Measurements from ENCODE around the gene VAT1L.

Gene VAT1L

DNA sequence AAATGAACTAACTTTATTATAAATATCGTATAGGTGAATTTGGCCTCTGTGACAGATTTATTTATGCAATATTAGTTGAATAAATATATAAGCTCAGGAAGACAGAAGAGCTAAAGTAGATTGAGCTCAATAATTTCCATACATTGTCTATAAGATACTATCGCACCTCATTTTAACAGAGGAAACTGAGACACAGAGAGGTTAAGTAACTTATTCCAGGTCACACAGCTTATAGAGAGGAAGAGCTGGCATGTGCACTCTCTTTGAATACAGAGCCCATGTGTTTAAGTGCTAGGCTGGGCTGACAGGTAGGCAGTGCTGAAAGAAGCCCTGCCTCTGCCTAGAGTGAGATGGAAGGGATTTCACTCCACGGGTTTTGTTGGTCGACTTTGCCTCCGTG is 48.4 kb downstream of the VAT1L start:
- DNase-seq, result no peak

DNA sequence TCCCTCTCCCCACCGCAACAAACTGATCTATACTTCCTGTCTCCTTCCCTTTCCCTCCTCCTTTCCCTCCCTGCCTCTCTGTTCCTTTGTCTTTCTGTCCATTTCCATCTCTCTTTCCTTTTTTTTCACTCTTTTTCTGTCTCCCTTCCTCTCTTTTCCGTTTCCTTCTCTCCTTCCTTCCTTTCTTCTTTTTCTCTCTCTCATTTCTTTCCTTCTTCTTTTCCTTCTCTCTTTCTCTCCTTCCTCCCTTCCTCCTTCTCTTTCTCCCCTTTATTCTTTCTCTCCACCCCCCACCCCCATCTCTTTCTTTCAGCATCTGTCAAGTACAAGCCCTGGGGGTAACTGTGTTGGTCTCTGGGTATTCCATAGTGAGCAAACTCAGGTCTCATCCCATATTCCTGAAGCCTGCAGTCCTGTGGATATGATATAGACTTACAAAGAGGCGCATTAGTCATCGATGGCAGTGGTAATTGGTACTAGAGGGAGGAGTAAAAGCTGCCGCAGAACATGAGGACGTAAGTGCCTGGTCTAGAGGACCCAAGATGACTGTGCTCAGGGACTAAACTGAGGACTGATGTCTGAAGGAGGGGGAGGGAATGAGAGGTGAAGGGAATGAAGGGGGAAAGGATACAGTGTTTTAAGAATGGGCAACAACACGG is 50.4 kb downstream of the VAT1L start:
- no peak for DNase-seq

DNA sequence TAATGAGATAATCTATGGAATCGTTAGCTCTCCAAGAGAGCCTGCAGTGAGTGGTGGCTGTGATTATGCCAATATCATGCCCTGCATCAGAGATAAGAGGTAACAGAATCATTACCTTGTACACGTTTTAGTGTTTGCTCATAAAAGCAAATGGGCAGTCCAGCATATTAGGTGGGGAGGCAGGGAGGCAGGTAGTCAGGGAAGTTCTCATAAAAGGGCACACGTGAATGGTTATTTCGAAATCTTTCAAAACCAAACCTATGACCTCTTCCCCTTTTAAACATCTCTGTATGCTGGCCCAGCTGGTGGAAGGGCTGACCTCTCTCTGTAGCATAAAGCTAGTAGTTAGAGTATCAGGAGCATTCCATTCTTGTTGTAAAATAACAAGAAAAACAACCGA is 51.7 kb downstream of the VAT1L start:
- DNase-seq, result no peak

DNA sequence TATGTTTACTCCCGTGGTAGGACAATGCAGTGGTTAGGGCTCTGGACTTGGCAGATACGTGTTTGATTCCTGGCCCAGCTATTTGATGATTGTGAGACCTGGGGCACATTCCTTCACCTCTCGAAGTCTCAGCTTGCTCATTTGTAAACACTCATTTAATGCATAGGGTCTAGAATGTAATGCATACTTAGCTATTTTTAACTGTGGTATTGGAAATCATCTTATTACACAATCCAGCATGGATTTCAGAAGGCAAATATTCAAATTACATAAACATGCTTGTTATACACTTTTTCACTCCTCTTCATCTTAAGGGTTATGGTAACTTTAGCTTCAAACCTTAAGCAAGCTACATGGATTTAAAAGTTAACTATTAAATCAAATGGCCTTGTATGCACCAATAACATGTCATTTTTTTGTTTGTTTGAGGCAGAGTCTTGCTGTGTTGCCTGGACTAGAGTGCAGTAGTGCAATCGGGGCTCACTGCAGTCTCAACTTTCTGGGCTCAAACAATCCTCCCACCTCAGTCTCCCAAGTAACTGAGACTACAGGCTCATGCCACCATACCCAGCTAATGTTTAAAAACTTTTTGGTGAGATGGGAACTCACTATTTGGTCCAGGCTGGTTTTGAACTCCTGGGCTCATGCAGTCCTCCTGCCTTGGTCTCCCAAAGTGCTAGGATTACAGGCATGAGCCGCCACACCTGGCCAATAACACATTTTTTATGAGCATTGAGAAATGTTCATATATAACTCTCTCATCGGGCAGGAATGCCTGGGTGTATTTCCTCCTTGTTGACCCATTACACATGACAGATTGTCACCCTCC is 52.5 kb downstream of the VAT1L start:
- no peak for DNase-seq

DNA sequence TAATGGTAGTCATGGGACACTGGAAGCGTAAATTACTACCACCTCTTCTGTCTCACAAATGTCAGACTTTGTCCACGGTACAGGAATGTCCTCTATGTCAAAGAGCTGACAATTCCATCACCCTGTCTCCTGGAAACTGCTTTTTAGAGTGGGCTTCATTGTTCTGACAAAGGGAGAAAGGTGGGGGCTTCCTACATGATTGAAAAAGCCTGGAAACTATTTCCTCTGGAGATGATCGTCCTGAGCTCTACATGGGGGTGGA is 53.1 kb downstream of the VAT1L start:
- DNase-seq, result no peak

DNA sequence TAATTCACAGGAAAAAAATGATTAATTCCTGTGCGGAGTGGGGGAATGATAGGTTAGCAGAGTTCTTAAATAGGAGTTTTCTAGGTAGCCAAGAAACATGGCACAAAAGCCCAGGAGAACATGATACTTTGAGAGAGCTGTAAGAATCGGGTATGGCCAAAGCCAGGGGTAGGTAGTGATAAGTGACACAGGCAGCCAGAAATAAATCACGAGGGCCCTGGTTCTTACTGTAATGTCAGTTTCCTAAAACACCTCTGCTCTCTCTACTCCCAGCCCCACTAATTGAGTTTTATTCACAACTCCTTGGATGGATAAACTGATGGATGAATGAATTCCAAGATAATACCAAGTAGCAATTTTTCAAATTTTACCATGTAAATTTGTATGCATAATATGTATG is 54.1 kb downstream of the VAT1L start:
- DNase-seq, result no peak

DNA sequence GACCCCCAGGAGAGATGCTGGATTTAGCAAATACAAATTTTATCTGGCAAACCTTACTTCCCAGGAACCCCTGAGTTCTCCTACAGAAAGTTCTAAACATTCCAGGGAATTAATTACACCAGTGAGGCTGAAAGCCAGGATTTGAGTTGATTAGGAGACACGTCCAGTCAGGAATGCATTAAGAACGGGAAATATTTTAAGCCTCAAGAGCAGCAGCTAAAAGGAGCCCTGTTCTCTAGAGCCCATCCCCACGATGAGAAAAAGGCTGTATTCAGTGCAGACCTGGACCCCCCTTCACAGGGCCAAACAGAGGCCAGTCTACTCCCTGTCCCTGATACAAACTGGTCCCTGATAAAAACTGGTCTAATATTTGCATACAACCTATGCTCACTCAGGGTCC is 55.0 kb downstream of the VAT1L start:
- DNase-seq, result peak; percentile 63

DNA sequence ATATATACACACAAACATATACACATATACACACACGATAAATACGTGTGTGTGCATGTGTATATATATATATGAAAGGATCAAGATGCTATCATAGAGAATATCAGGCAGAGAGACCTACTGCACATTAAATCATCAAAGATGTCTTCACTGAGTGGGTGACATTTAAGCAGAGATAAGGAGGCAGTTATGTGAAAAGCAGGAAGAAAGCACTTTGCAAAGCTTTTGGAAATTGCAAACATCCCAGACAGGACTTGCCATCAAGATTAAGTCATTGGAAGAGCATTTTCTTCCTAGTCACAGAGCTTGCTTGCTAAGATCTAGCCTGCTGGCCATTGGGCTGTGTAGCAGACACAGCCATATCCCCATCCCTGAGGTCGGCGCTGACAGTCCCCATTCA is 56.4 kb downstream of the VAT1L start:
- peak; percentile 64 for DNase-seq

DNA sequence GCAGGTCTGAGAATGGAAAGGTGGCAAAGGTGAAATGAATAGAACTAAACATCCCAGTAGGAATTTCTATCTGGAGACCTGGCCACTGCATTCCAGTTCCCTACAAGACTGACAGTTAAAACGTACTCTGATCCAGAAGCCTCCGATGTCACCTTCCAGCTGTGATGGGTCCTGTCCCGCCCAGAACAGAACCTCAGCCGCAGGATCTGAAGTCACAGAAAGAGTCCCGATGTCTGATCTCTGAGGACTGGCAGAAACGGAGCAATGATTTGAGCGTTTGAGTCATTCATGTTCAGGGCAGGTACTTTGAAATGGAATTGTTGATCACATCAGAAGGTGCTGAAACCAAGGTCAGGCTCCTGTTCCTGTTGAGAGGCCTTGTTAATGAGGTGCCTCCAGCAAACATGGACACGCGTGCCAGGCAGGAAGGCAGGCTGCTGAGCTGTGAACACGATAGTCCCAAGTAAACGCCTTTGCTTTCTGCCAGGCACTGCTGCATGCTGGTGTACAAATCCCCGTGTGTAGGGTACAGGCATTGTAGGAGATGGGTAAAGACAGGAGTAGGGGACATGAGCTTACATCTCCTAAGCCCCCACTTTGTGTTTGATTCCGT is 61.4 kb downstream of the VAT1L start:
- DNase-seq, result no peak

DNA sequence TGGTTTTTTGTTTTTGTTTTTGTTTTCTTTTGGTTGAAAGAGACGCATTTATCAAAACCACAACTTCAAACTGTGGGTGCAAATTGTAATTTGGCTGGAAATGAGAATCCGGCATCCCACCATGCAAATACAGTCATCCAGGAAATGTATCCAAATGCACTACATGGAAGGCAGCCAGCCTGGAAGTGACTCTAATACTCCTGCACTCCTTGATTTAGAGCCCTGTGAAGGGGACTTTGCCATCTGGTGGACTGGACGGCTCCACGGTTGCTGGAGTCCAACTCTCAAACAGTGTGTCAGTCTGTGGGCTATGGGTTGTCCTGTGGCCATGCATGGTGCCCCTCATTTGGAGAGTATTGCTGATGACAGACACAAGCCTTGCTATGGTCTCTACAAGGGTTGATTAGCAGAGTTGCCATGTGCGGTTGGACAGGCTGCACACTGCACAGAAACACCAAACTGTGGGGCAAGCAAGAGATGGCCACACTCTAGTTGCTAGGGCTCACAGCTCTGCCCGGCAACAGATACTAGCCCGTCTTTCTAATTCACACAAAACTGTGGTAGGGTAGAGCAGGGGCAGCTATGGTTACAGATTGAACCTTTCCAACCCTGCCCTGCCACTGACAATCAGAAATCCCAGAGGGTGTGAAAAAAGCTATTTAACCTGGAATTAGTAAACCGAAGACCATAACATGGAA is 62.4 kb downstream of the VAT1L start:
- DNase-seq, result no peak

DNA sequence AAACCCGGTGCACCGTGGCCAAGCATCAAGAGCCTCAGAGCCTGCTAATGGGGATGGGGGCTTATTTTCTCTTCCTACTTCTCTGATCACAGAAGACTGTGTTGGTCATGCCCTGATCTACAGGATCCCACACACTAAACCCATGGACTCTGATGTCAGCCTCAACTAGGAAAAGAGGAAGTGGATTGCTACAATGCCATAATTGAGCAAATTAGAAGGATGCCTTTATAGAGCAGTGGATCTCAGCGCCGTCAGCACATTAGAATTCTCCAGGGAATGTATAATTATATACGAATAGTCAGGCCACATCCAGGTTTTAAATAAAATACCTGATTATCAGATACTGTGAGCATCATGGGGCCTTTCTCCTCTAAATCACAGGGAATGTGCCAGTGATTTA is 64.8 kb downstream of the VAT1L start:
- no peak for DNase-seq

DNA sequence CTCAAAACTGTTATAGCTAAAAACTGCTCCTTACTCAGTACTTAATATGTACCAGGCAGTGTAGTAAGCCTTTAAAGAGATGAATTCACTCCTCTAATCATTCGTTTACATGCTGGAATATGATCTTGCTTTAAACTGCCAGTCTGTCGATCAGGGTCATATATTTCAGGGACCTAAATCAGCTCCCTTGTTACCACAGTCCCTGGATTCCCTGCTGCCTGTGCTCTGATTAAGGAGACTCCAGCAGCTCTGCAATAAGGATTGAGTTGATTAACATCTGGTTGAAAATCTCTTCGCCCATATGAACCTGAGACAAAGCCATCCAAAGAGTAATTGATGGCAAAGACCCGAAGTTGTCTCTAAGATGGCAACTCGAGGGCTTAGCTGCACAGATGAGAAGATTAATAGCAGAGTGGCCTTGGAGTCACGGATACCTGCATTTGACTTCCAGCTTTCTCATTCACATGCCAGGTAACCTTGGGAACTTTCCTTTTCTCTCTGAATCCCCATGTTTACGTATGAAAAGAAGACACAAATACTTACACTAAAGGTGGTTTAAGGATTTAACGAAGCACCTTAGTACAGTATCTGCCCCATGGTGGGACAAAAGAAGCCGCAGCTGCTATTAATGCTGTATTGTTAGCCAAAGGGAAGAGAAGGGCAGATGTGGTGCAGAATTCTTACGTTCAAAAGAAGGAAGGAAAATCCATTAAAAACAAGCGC is 68.2 kb downstream of the VAT1L start:
- DNase-seq, result no peak

DNA sequence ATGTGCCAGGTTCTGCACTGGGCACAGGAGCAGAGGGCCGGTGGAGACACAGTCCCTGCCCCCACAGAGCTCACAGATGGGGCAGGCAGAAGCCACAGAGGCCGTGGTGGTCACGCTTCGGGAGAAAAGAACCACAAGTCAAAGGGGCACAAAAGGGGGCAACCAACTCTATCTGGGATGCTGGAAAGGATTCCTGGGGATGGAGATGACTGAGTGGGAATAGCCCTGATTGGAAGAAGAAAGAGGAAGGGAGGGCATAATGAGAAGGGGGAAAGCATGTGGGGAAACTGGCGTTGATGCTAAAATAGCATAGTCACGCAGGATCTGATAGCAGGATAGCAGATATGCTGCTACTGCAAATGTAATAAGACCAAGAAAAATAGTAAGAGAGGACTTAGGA is 69.7 kb downstream of the VAT1L start:
- no peak for DNase-seq

DNA sequence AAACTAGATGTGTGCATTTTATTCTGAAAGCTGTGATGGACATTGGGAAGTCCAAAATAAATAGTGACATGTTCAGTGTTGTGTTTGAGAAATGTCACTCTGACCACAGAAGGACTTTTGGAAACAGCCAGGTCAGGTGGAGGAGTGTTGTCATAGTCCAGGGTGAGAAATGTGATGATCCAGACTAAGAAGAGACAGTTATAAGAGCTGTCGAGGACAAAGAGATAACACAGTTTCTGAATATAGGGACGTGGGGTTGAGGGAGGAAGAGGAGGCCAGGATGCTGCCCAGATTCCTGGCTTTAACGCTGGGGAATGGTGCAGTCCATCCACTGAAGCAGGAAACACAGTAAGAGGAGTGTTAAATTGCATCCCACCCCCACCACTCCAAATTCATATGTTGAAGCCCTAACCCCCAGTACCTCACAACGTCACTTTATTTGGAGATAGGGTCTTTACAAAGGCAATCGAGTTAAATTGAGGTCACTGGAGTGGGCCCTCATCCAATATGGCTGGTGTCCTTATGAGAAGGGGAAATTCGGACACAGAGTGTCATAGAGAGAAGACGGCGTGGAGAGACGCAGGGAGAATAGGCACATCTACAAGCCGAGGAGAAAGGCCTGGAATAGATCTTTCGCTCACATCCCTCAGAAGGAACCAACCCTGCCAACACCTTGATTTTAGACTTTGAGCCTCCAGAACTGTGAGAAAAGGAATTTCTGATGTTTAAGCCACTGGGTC is 71.3 kb downstream of the VAT1L start:
- no peak for DNase-seq

DNA sequence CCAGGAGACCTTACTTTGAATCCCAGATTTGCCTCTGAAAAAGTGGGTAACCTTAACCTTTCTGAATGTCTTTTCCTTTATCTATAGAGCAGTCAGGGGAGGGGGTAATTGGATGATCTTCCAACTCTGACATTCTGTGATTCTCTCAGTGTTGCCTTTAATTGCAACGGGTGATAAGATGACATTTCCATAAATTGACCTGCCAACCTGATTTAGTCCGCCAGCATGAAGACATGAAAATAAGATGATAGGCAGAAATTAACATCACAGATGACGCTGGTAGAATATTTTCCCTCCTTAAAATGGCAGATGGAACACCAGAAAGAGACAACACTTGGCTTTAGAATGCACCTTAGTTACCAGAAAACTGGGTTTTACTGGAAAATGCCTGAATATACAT is 72.6 kb downstream of the VAT1L start:
- no peak for DNase-seq

DNA sequence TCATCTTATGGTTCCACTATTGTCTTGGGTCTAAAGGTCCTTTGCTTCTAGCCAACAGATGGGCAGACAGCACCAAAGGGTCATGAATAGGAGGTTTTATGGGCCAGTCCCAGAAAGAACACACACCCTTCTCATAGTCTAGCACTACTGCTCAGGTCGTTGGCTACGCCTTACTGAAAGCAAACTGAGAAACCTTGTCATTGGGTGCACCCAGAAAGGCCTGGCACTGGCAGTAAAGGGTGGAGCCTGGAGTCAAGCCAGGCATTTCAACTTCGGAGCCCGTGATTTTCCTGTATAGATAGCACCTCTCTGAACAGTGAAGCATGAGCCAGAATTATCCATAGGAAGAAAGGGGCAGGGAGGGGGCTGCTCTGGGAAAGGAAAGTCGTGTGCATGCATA is 74.9 kb downstream of the VAT1L start:
- no peak for DNase-seq

DNA sequence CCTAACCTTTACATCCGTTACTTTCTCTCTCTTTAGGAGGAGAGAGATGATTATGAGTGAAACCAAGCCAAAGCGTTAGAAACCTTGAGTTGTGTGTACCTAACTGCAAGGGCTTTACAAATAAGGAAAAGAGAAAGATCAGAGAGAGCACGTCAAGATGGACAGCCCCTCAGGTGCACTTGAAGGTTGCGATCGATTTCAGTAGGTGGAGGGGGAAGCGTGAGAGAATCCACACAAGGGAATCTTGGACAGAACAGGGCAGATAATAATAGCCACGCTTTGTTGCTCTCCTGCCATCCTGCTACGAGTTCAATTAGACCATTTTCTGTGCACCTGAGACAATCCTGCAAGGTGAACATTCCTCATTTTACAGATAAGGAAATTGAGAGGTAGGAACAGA is 78.4 kb downstream of the VAT1L start:
- no peak for DNase-seq

DNA sequence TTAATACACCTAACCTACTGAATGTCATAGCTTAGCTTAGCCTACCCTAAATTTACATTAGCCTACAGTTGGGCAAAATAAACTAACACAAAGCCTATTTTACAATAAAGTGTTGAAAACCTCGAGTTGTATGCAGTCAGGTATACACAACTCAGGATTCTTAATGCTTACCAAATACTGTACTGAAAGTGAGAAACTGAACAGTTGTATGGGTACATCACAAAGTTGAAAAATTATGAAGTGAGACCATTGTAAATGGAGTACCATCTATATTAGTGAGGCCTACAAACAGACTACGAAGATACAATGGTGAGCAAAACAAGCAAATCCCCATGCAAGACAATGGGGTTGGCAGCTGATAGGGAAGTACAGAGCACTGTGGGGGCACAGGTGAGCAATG is 79.7 kb downstream of the VAT1L start:
- DNase-seq, result no peak

DNA sequence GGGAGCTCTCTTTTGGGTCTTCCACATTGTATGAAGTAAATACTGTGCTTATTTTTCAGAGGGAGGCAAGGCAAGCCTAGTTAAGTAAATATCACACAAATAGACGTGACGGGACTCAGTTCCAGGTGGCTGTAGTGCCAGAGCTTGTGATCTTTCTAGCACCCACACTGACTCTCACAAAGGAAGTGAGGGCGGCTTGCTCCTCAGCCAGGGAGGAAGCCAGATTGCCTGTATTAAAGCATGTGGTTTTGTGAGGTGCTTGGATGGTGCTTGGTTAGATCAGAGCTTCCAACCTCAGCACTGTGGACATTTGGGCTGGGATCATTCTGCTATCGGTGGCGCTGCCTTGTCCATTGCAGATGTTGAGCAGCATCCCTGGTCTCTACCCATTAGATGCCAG is 80.1 kb downstream of the VAT1L start:
- no peak for DNase-seq

DNA sequence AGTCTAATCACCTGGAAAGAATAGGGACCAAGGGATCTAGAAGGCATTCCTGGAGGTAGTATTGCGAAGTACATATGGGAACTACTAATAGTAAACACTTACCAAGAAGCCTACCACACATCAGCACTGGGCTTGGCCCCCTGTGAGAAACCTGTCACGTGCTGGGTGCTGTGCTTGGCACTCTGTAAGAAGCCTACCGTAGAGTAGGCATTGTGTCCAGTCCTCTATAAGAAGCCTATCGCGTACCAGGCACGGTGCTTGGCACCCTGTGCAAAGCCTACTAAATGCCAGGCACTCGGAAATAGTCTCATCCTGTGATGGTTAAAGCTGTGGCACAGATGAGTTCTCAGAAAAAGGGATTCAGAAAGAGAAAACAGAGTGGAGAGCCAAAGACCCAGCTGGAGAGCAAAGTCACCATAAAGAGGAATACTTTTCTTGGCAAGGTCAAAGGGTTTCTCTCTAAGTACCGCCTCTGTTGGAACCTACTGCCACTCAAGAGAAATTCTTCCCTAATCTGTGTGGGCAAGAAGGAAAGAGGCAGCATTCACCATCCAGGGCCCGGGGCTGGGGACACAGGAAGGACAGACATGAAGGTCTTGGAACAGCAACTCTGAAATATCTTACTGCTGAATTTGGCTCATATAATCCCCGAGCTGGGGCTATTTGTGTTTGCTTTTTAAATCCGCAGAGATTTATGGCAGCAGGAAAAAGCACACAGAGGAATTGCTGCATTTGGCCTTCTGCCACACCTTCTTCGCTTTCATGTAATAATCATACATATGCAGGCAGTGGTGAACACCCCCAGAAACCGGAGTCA is 81.8 kb downstream of the VAT1L start:
- DNase-seq, result no peak

DNA sequence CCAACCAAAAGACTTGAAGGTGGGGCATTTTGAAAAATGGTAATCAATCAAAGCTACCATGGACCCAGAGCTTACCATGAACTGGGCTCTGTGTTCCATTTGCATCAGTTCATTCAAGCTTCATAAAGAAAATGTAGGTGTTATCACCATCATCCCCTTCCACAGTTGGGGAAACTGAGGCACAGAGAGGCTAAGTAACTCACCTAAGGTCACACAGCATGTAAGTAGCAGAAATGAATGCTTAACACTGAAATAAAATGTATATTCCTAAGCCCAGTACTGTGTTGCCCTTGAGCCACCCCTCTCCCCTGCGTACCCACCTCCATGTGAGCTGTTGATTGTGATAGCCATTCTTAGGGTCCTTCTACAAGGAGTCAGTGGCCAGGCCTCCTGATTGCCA is 83.6 kb downstream of the VAT1L start:
- no peak for DNase-seq

DNA sequence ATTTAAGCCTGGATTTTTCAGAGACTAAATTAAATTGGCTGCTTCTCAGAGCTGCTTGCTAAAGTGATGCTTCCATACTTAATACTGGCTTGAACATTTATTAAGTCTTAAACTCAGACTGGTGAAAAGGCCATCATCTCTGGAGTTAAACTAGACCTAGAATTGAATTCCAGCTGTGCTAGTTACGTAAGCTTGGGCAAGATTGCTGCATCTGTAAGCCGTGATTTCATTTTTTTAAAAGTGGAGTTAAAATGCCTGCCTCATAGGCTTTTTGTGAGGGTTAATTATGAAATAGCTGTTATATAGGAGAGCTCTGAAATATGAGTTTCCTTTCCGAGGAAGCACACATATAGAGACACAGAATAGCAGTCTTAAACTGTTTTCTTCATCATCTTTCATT is 84.7 kb downstream of the VAT1L start:
- no peak for DNase-seq
